Caco-2 (cell line): ENCODE results near the gene CD70. TPM values are rescaled to one million over a fixed set of nuclear protein-coding genes. Genes with fewer than 3 reads are reported as not detected.
"Not testable (repeated sequence)": the region's sequence is repeated elsewhere in the genome, so short reads cannot be mapped to it uniquely, and the experiment has no call there.

Experiments
- BruUV-seq: library from RNA; stranded (reverse); fragments of 400-500 nt; replicated peaks from 2 replicates; lab custom pipeline; 2021; lab: Mats Ljungman, UMichigan
- CTCF ChIA-PET: fragments of 300-600 bp; sonication (Branson Sonifier 250); formaldehyde crosslinking; loops from one replicate; lab custom pipeline; 2022; ENCODE audit warnings: antibody characterized with exemption; lab: Charles Lee
- POLR2A ChIA-PET: fragments of 300-600 bp; sonication (Branson Sonifier 250); formaldehyde crosslinking; loops from one replicate; lab custom pipeline; 2022; ENCODE audit warnings: antibody characterized with exemption; lab: Charles Lee
- DNase-seq, 2 experiments: peaks; one replicate each; pipeline versions ENCODE4 v3.0.0 to v3.0.0-alpha.2; 2020 to 2022
- H3K27me3 ChIP-seq: replicated peaks from 2 replicates; pipeline ENCODE4 v1.6.0; 2011; ENCODE audit warnings: low read length; ENCODE audit not compliant: control insufficient read depth, insufficient read depth
- H3K36me3 ChIP-seq: 2 replicates; pipeline ENCODE4 v1.5.1; 2011; ENCODE audit warnings: low read length; ENCODE audit not compliant: control insufficient read depth, insufficient read depth
- H3K4me1 ChIP-seq: fragments of 250-450 bp; sonication (Bioruptor Pico); 2 replicates; pipeline ENCODE4 v1.5.1; 2020; ENCODE audit warnings: mild to moderate bottlenecking
- H3K4me3 ChIP-seq: 2 replicates; pipeline ENCODE4 v1.5.1; 2011; ENCODE audit warnings: low read depth, mild to moderate bottlenecking, control low read depth, low read length
- H3K9me3 ChIP-seq: fragments of 250-450 bp; sonication (Bioruptor Pico); 2 replicates; pipeline ENCODE4 v1.5.1; 2020; ENCODE audit warnings: mild to moderate bottlenecking, moderate library complexity
- H3K27ac Mint-ChIP-seq: one replicate; pipeline ENCODE4 v1.8.0; 2022; ENCODE audit warnings: mixed read lengths; ENCODE audit not compliant: unreplicated experiment
- H3K27me3 Mint-ChIP-seq: one replicate; pipeline ENCODE4 v1.8.0; 2022; ENCODE audit warnings: mixed read lengths; ENCODE audit not compliant: insufficient read depth, unreplicated experiment
- H3K36me3 Mint-ChIP-seq: one replicate; pipeline ENCODE4 v1.8.0; 2022; ENCODE audit warnings: mild to moderate bottlenecking, mixed read lengths; ENCODE audit not compliant: insufficient read depth, unreplicated experiment
- H3K4me1 Mint-ChIP-seq: one replicate; pipeline ENCODE4 v1.8.0; 2022; ENCODE audit warnings: low read depth, mixed read lengths; ENCODE audit not compliant: unreplicated experiment
- H3K4me3 Mint-ChIP-seq: one replicate; pipeline ENCODE4 v1.8.0; 2022; ENCODE audit warnings: mild to moderate bottlenecking, moderate library complexity, mixed read lengths; ENCODE audit not compliant: unreplicated experiment
- H3K9me3 Mint-ChIP-seq: one replicate; pipeline ENCODE4 v1.8.0; 2022; ENCODE audit warnings: mixed read lengths; ENCODE audit not compliant: unreplicated experiment
- intact Hi-C: fragments of 100-400 bp; cut with micrococcal nuclease; formaldehyde crosslinking; loops from one replicate; pipeline ENCODE4 v1.10.0; 2022; ENCODE audit not compliant: unreplicated experiment
- total RNA-seq: library from RNA; stranded (reverse); gene quantifications from 2 replicates; pipeline ENCODE4 v1.2.3, GENCODE V29; 2022
- TF ChIP-seq, protein P1 (sequence below), 2 experiments: fragments of 200-600 bp in 1 of 2; IDR thresholded peaks; 1 replicate in 1 of 2; 2 replicates in 1 of 2; pipeline versions ENCODE4 v1.5.1 to v1.8.0; 2011 to 2022; ENCODE audit warnings: antibody characterized with exemption in 1 of 2, control low read depth in 1 of 2, inconsistent platforms in 1 of 2, low read depth in 1 of 2, low read length in 1 of 2, mild to moderate bottlenecking in 1 of 2, moderate library complexity in 1 of 2; ENCODE audit not compliant: insufficient read depth in 1 of 2, severe bottlenecking in 1 of 2, unreplicated experiment in 1 of 2

CD70 gene
- total RNA-seq, 1 experiment from 2014 or later: not detected

DNA sequence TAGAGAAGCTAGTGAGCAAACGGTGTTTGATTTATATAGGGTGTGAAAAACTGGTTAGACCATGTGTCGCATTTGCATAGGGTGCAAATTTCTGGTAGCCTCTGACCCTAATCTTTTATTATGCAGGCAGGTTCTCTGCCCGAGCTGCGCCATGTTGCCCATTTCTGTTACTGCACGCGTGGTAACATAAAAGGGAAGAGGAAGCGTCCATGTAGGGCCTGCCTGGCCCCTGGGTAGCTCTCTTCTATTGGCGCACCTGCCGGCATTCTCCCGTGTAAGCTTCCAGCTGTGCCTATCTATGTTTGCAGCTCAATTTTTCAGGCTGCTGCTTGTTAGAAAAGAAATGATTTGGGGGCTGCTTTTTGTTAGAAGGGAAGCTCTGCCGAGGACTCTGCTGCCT is 14.0 kb upstream of the CD70 start:
- CTCF ChIA-PET: no interaction called here
- intact Hi-C loops: no loop called here

DNA sequence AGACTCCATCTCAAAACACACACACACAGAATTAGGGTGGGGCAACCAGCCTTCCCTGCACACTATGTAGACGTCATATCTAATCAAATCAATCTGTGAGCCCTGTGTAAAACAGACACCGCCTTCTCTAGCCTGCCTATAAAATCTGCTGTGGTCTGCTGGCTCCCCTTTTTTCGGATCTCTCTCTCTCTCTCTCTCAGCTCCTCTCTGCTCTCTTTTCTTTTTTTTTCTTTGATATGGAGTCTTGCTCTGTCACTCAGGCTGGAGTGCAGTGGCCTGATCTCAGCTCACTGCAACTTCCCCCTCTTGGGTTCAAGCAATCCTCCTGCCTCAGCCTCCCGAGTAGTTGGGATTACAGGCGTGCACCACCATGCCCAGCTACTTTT is 11.8 kb upstream of the CD70 start:
- no peaks in the 10 kb centered on the region for H3K36me3 ChIP-seq
- POLR2A ChIA-PET: interaction anchor here (0.6 kb wide), 1 partner anchor 72 kb away, joined by 3 read pairs; the partner anchor contains the start of gene TNFSF9
- no peak overlapping the region for H3K4me3 ChIP-seq
- TF ChIP-seq, protein P1, sequence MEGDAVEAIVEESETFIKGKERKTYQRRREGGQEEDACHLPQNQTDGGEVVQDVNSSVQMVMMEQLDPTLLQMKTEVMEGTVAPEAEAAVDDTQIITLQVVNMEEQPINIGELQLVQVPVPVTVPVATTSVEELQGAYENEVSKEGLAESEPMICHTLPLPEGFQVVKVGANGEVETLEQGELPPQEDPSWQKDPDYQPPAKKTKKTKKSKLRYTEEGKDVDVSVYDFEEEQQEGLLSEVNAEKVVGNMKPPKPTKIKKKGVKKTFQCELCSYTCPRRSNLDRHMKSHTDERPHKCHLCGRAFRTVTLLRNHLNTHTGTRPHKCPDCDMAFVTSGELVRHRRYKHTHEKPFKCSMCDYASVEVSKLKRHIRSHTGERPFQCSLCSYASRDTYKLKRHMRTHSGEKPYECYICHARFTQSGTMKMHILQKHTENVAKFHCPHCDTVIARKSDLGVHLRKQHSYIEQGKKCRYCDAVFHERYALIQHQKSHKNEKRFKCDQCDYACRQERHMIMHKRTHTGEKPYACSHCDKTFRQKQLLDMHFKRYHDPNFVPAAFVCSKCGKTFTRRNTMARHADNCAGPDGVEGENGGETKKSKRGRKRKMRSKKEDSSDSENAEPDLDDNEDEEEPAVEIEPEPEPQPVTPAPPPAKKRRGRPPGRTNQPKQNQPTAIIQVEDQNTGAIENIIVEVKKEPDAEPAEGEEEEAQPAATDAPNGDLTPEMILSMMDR (IDR thresholded peaks at IDR 0.05; ENCODE audit: insufficient read depth in 1 of 2, low read depth in 1 of 2, low read length in 1 of 2, severe bottlenecking in 1 of 2, unreplicated experiment in 1 of 2): no peak
- no peak for DNase-seq
- Mint-ChIP-seq H3K9me3 (no peaks in the 10 kb centered on the region), H3K4me3 (no peak overlapping the region), H3K36me3 (no peaks in the 10 kb centered on the region), H3K4me1 (no peaks in the 10 kb centered on the region), H3K27ac (no peak overlapping the region), H3K27me3 (peaks cover 3% of the 10 kb centered on the region)
- H3K9me3 ChIP-seq: no peaks in the 10 kb centered on the region
- intact Hi-C loops: no loop called here
- BruUV-seq: no TSS peak
- CTCF ChIA-PET: no interaction called here
- H3K4me1 ChIP-seq: no peaks in the 10 kb centered on the region
- no peaks in the 10 kb centered on the region for H3K27me3 ChIP-seq

More for the DNA sequence above, 14.0 kb upstream of the CD70 start:
- no peaks in the 10 kb centered on the region for H3K27me3 Mint-ChIP-seq
- POLR2A ChIA-PET: no interaction called here
- DNase-seq: no peak
- Histone ChIP-seq H3K9me3 (no peaks in the 10 kb centered on the region), H3K27me3 (no peaks in the 10 kb centered on the region), H3K4me1 (no peaks in the 10 kb centered on the region), H3K4me3 (no peak overlapping the region), H3K36me3 (no peaks in the 10 kb centered on the region)
- H3K4me3 Mint-ChIP-seq: no peak overlapping the region
- BruUV-seq: no TSS peak
- no peaks in the 10 kb centered on the region for H3K4me1 Mint-ChIP-seq
- no peaks in the 10 kb centered on the region for H3K36me3 Mint-ChIP-seq
- TF ChIP-seq, protein P1 (IDR thresholded peaks at IDR 0.05; ENCODE audit: insufficient read depth in 1 of 2, low read depth in 1 of 2, low read length in 1 of 2, severe bottlenecking in 1 of 2, unreplicated experiment in 1 of 2): no peak
- no peak overlapping the region for H3K27ac Mint-ChIP-seq
- no peaks in the 10 kb centered on the region for H3K9me3 Mint-ChIP-seq

DNA sequence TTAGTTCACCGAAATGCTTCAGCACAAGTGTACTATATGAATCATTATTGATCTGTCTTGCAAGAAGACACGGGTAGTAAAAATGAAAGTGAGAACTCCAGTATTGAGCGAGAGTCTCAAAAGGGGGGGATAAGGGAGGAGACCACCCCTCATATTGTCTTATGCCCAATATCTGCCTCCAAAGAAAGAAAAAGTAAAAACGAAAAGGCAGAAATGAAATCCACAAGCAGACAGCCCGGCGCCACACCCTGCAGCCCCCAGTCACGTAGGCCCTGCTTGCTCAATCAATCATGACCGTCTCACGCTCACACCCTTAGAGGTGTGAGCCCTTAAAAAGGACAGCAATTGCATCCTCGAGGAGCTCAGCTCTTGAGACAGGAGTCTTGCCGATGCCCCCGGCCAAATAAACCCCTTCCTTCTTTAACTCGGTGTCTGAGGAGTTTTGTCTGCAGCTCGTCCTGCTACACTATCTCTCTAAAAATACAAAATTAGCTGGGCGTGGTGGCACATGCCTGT is 10.6 kb upstream of the CD70 start:
- H3K4me3 ChIP-seq, H3K4me1 ChIP-seq, H3K36me3 ChIP-seq, BruUV-seq, H3K36me3 Mint-ChIP-seq, H3K27me3 ChIP-seq, intact Hi-C loops, H3K27ac Mint-ChIP-seq, H3K27me3 Mint-ChIP-seq, H3K9me3 Mint-ChIP-seq, CTCF ChIA-PET, POLR2A ChIA-PET, DNase-seq, H3K4me1 Mint-ChIP-seq, H3K9me3 ChIP-seq, H3K4me3 Mint-ChIP-seq: not testable (repeated sequence)

DNA sequence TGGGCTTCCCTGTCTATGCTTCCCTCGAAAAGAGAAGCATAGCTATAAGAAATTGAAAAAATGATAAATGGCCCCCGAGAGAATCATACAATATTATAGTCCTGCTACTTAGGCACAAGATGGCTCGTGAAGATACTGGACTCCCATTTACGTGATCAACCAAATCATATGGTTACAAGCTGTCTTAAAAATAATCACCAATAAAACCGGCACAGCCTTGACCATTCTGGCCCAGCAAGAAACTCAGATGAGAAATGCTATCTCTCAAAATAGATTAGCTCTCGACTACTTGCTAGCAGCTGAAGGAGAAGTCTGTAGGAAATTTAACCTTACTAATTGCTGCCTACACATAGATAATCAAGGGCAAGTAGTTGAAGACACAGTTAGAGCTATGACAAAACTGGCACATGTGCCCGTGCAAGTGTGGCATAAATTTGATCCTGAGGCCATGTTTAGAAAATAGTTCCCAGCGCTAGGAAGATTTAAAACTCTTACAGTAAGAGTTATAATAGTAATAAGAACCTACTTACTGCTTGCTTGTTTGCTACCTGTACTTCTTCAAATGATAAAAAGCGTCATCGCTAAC is 10.1 kb upstream of the CD70 start:
- H3K4me1 ChIP-seq, DNase-seq, H3K4me3 Mint-ChIP-seq, BruUV-seq, H3K27ac Mint-ChIP-seq, H3K9me3 ChIP-seq, intact Hi-C loops, H3K36me3 ChIP-seq, H3K4me1 Mint-ChIP-seq, POLR2A ChIA-PET, H3K9me3 Mint-ChIP-seq, H3K27me3 ChIP-seq, CTCF ChIA-PET, H3K27me3 Mint-ChIP-seq, H3K4me3 ChIP-seq, H3K36me3 Mint-ChIP-seq: not testable (repeated sequence)
